SW480 (cell line): Measurements from ENCODE around the gene HM13.
"Not testable (repeated sequence)": the region's sequence is repeated elsewhere in the genome, so short reads cannot be mapped to it uniquely, and the experiment has no call there.

Experiments
- DNase-seq: peaks from one replicate; pipeline ENCODE4 v3.0.0-alpha.2; 2016; ENCODE audit warnings: low spot score

HM13 gene

DNA sequence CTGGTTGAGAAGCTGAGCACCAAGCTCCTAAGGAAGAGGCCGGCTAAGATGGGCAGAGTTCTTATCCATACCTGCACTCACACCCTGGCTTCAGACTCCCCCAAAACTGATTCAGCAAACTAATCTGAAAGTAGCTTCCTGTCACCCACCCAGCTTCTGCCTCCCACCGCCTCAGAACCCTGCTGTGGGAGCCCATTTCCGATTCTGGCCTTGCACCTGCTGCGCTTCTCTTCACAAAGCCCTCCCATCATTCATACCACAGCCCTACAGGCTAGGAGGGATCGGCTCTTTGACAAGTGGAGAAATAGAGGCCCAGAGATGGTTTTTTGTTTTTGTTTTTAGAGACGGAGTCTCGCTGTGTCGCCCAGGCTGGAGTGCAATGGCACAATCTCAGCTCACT, 28.7 kb downstream of the HM13 start:
- DNase-seq: no peak

DNA sequence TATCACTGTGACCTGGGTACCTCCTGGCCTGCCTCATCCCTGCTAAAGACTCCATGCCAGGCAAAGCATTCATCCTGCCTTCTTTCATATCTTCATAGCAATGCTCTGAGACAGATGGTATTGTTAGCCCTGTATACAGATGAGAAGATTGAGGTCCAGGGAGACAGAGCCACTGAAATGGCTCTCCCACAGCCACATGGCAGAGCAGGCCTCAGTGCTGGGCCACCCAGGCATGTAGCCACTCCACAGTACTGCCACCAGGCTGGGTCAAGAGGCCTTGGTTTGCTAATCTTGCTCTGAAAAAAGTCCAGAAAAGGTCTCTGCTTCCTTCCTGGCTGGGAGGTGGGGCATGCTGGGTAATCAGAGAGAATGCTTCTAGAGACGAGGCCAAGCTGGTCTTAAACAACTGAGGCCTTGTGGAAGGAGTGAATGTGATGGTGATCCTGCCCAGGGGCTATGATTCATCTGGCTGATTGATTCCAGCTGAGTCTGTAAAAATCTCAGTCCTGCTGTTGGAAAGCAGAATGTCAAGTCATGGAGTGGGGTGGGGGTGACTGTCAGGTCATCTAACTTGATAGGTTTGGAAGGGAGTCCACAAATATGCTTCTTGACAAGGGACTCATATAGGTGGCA, 29.8 kb downstream of the HM13 start:
- no peak for DNase-seq

DNA sequence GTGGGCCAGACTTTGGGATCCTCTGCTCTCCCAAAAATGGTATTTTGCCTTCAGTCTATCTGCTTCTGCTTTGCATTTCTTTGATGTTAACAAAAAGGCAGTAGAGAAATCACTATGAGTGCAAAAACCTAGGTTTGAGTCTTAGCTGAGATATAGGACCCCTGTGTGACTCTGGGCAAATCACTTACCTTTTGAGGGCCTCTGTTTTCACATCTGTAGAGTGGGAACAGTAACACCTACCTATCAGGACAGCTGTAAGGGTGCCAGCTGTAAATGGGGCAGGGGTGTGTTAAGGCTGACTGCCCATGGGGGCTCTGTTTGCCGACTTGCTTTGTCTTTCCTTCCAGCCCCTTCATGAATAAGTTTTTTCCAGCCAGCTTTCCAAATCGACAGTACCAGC, 30.4 kb downstream of the HM13 start:
- no peak for DNase-seq

- not testable (repeated sequence) for DNase-seq
Observed at GRCh38 chr20:31545621-31546040, 31.4 kb downstream of the HM13 start.

GRCh38 chr20:31547017-31547675, 32.9 kb downstream of the HM13 start:
- DNase-seq: peak; percentile 89

DNA sequence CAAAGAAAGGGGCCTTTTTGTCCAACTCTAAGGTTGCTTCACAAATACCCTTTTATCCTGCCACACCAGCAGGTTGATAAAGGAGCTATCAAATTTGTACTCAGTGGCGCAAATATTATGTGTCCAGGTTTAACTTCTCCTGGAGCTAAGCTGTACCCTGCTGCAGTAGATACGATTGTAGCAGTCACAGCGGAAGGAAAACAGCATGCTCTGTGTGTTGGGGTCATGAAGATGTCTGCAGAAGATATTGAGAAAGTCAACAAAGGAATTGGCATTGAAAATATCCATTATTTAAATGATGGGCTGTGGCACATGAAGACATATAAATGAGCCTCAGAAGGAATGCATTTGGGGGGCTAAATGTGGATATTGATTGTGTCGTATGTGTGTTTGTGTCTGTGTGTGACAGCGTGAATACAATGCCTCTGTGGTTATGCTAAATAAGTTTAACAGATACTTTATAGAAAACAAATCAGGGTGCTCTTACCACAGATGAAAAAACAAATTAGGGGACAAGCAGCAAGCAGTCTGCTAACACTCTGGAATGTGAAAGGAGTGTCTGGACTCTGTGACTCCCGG, 33.6 kb downstream of the HM13 start:
- DNase-seq: no peak

DNA sequence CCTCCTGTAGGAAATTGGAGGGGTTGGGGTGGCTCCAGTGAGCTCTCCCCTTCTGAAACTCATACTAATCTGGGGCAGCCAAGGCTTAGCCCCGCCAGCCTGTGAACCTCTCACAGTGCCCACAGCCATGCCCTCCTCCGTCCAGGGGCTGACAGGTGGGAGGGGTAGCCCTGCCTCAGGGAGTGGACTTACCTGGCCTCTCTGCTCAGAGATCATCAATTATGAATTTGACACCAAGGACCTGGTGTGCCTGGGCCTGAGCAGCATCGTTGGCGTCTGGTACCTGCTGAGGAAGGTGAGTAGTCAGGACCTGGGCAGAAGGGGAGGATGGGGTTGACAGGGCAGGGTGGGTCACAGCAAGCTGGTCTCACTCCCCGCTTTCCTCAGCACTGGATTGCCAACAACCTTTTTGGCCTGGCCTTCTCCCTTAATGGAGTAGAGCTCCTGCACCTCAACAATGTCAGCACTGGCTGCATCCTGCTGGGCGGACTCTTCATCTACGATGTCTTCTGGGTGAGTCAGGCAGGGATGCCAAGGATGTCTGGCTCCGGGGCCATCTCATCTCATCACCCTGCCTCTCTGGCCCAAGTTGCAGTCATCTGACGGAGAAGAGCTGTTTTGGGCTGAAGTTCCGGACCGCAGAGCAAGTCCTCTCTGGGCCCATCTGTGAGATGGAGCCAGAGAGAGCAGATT, 34.7 kb downstream of the HM13 start:
- DNase-seq: no peak

DNA sequence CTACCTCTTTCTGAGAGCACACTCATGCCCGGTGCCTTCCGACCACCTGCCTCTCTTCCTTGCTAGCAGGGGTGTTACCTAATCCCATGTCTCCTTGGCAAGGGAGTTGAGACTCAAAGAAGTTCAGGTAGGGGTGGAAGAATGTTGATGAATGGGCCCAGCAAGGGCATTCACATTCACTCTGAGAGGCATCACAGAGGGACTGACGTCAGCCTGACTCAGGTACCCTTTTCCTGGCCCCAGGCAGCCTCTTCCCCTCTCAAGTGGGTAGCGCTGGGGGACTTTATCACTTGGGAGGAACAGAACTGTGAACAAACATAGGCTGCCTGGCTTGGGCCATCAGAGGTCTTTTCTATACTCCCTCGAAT, 35.3 kb downstream of the HM13 start:
- DNase-seq: no peak

- DNase-seq: no peak
Observed at GRCh38 chr20:31550099-31550498, 35.9 kb downstream of the HM13 start.

GRCh38 chr20:31551163-31552081, 37.2 kb downstream of the HM13 start:
- no peak for DNase-seq

DNA sequence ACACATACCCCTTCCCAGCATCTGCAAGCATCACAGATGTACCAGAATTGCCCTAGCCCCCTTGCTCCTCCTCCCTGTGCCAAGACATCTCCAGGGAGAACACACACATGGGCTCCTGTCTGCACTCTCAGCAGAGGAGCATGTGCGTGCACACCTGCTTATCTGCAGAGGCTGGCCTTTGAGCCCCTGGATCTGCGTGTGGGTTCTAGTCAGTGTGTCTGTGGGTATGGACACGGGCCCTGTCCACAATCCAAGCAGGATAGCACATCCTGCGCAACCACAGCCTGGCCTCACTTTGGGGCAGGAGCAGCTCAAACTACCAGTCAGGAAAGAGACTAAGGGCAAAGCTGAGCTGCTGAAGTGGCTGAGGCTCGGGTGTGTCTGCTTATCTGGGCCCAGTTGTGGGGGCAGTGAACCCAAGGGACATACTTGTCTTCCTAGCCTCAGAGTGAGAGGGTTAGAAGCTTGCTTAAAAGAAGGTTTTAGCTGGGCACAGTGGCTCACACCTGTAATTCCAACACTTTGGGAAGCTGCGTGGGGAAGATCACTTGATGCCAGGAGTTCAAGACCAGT, 41.0 kb downstream of the HM13 start:
- DNase-seq: no peak

DNA sequence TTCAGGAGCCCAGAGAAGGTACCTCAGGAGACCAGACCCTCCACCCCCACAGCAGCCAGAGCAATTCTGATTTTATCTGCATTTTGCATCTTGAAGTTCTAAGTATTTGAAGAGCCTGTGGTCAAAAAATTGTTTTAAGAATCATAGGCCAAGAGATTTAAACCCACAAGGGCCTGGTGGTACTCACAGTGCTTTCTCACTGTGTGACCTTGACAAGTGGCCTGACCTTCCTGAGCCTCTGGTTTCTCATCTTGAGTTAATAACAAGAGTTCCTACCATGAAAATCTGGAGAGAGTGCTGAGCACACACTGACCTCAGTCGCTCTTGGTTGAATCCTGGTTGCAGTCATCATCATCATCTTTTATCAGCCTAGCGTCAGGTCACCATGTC, 45.5 kb downstream of the HM13 start:
- no peak for DNase-seq

GRCh38 chr20:31560094-31560745, 46.0 kb downstream of the HM13 start:
- peak; percentile 82 for DNase-seq

DNA sequence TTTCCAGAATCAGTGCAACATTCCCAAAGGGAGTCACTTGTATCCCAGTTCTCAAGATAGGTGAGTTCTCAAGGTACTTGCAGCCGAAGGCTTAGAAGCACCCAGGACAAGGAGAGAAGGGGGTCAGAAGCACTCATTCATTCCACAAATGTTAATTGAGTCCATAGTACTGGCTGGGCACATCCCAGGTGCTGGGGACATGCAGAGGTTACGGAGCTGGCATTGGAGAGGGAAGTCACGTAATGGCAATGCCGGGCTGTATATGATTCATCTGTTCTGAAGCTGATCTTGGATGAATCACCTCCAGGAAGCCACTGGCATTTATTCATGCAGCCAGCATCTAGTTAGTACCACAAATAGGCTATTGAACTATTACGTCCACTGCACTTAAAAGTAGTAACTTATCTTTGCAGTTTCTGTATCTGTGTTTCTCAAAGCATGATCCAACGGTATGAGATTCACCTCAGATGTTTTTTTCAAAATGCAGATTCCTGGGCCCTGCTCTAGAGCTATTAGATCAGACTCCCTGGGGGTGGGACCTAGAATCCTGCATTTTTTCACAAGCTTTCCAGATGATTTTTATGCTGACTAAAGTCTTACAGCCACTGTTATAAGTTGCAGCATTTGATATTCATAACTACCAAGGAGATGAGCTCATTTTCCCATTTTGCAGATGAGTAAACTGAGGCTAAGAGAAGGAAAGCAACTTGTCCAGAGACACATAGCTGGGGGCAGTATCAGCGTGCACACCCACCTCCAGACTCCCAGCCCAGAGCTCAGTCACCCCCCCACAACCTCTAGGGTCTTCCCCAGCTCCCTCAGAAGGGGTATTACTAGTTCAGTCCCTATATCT, 46.7 kb downstream of the HM13 start:
- DNase-seq: peak; percentile 99

GRCh38 chr20:31562241-31562640, 48.0 kb downstream of the HM13 start:
- no peak for DNase-seq

DNA sequence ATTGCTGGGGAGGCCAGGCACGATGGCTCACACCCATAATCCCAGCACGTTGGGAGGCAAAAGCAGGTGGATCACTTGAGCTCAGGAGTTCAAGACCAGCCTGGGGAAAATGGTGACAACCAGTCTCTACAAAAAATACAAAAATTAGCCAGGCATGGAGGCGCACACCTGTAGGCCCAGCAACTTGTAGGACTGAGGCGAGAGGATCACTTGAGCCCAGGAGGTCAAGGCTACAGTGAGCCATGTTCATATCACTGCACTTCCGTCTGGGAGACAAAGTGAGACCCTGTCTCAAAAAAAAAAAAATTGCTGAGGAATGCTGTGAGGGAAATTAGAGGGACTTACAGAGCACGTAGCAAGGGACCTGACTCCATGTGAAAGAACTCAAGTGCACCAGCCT, 50.0 kb downstream of the HM13 start:
- DNase-seq: no peak

GRCh38 chr20:31565699-31566318, 51.6 kb downstream of the HM13 start:
- peak; percentile 79 for DNase-seq

DNA sequence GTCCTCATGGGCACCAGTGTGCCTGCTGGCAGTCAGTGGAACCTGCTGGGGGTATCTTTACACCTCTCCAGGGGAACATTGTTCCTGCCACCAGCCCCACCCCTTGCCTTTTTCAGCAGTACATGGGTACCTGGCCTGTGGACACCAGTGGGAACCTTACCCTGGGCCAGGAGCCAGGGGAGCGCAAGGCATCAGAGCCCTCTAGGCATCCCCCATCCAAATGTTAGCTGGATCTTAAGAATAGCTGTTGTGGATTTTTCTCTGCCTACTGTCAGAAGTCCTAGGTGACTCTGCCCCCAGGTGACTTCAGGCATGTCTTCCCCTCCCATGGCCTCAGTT, 52.0 kb downstream of the HM13 start:
- no peak for DNase-seq

DNA sequence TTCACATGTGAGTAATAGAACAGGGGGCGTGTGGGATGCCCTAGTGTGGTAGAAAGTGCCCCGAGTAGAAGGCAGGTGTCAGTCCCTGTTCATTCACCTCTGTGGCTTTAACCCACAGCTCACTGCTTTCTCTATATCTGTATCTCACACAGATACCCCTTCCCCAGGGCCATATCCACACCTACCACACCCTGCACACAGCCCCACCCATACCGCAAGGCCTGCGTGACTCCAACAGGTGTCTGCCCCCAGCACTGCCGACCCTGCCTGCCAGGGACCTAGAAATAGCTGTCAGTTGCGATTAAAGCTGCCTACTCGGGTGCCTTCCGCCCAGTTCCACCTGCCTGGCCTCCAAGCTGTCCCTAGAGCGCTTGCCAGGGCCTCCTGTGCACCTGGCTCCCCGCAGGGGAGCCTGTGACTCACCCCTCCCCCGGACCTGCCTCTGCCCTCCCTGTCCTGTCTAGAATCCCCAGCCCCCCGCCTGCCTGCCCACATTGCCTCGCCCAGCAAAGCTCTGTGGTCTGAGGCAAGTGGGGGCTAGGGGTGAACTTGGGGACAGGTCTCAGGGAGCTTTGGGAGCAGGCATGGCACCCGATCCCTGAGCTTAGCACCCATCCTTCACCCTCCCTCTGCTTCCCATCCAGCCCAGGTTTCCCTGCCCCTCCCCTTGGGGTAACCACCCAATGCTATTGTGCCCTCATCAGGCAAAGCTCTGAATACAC, 52.6 kb downstream of the HM13 start:
- peak; percentile 100 for DNase-seq
